ENCODE data around the gene JMJD1C.

Gene JMJD1C

GRCh38 chr10:63323701-63324494 lies 141.9 kb downstream of the JMJD1C start:
- H2AFZ ChIP-seq (ENCODE audit: low read depth, low read length, severe bottlenecking), result no peak overlapping the region
- H3K36me3 ChIP-seq (ENCODE audit: low read length), result 0 out of 2 replicates have a peak, but pooled peaks cover 2% of the 10 kb centered on the region
- H3K4me2 ChIP-seq (ENCODE audit: low read depth, low read length, poor library complexity, severe bottlenecking), result no peak overlapping the region
- H3K79me2 ChIP-seq (ENCODE audit: insufficient read depth, low read length), result no peaks in the 10 kb centered on the region
- H3K9ac ChIP-seq (ENCODE audit: low read length), result no peak overlapping the region
- H3K9me3 ChIP-seq (ENCODE audit: insufficient read depth, low read length), result no peaks in the 10 kb centered on the region
- 0 out of 2 replicates have a peak, but pooled peaks cover 4% of the 10 kb centered on the region for H4K20me1 ChIP-seq (ENCODE audit: low read depth, low read length)
- no peaks in the 10 kb centered on the region for H3K27me3 ChIP-seq (ENCODE audit: low read length)
- no peak overlapping the region for H3K27ac ChIP-seq (ENCODE audit: low read depth, low read length)
- no peaks in the 10 kb centered on the region for H3K9me2 ChIP-seq (replicated peaks; ENCODE audit: insufficient read depth, low read length)
- H3K4me3 ChIP-seq (ENCODE audit: insufficient read depth, low read length, poor library complexity, severe bottlenecking), result no peak overlapping the region
- no peak for TF ChIP-seq CTCF (IDR thresholded peaks at IDR 0.05; ENCODE audit: insufficient read depth, low read length, poor library complexity, severe bottlenecking)
- TF ChIP-seq EZH2phosphoT487 (conservative IDR thresholded peaks at IDR 0.05; ENCODE audit: low read length), result no peak
- no peaks in the 10 kb centered on the region for H3F3A ChIP-seq (ENCODE audit: insufficient read depth)

DNA sequence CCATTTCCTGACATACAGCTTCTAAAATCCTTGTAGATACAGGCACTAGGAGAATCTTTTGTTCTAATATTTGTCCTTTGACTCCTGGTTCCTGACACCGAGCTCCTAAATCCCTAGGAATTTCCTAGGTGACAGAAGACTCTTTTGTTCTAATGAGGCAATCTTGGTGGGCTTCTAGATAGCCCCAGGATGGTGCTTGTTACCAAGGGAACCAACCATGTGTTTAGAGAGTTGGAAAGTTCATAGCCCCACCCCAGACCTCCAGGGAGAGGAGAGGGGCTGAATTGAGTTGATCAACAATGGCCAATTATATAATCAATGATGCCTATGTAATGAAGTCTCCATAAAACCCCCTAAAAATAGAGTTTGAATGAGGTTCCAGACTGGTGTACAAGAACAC lies 145.1 kb downstream of the JMJD1C start:
- H3K9me2 ChIP-seq (replicated peaks; ENCODE audit: insufficient read depth, low read length), result no peaks in the 10 kb centered on the region
- no peak overlapping the region for H3K4me3 ChIP-seq (ENCODE audit: insufficient read depth, low read length, poor library complexity, severe bottlenecking)
- no peak overlapping the region for H2AFZ ChIP-seq (ENCODE audit: low read depth, low read length, severe bottlenecking)
- H3K79me2 ChIP-seq (ENCODE audit: insufficient read depth, low read length), result no peaks in the 10 kb centered on the region
- no peak overlapping the region for H3K9ac ChIP-seq (ENCODE audit: low read length)
- no peak overlapping the region for H3K4me2 ChIP-seq (ENCODE audit: low read depth, low read length, poor library complexity, severe bottlenecking)
- H3K9me3 ChIP-seq (ENCODE audit: insufficient read depth, low read length), result no peaks in the 10 kb centered on the region
- no peaks in the 10 kb centered on the region for H3F3A ChIP-seq (ENCODE audit: insufficient read depth)
- H3K27me3 ChIP-seq (ENCODE audit: low read length), result no peaks in the 10 kb centered on the region
- no peak overlapping the region for H3K27ac ChIP-seq (ENCODE audit: low read depth, low read length)
- H3K36me3 ChIP-seq (ENCODE audit: low read length), result 0 out of 2 replicates have a peak, but pooled peaks cover 2% of the 10 kb centered on the region
- H4K20me1 ChIP-seq (ENCODE audit: low read depth, low read length), result no peaks in the 10 kb centered on the region
- TF ChIP-seq CTCF (IDR thresholded peaks at IDR 0.05; ENCODE audit: insufficient read depth, low read length, poor library complexity, severe bottlenecking) (no peak), EZH2phosphoT487 (conservative IDR thresholded peaks at IDR 0.05; ENCODE audit: low read length) (no peak)

DNA sequence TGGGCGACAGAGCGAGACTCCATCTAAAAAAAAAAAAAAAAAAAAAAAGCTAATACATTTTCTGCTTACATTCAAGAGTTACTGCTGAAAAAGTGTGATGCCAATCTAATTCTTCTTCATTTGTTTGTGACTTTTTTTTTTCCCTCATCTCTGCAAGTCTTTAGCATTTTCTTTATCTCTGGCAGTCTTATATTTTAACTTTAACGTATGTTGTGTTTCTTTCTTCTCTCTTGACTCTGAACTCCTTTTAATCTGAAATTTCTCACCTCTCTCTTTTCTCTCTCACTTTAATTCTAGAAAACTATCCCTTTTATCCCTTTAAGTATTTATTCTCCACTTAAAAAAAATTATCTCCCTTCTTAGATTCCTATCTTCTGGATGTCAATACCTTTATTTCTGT lies 146.5 kb downstream of the JMJD1C start:
- no peak overlapping the region for H3K4me2 ChIP-seq (ENCODE audit: low read depth, low read length, poor library complexity, severe bottlenecking)
- H3K9ac ChIP-seq (ENCODE audit: low read length), result no peak overlapping the region
- H3K4me3 ChIP-seq (ENCODE audit: insufficient read depth, low read length, poor library complexity, severe bottlenecking), result no peak overlapping the region
- TF ChIP-seq EZH2phosphoT487 (conservative IDR thresholded peaks at IDR 0.05; ENCODE audit: low read length) (no peak), CTCF (IDR thresholded peaks at IDR 0.05; ENCODE audit: insufficient read depth, low read length, poor library complexity, severe bottlenecking) (no peak)
- no peaks in the 10 kb centered on the region for H3K27me3 ChIP-seq (ENCODE audit: low read length)
- H3F3A ChIP-seq (ENCODE audit: insufficient read depth), result no peaks in the 10 kb centered on the region
- no peaks in the 10 kb centered on the region for H3K9me2 ChIP-seq (replicated peaks; ENCODE audit: insufficient read depth, low read length)
- H3K9me3 ChIP-seq (ENCODE audit: insufficient read depth, low read length), result no peaks in the 10 kb centered on the region
- H3K27ac ChIP-seq (ENCODE audit: low read depth, low read length), result no peak overlapping the region
- H4K20me1 ChIP-seq (ENCODE audit: low read depth, low read length), result no peaks in the 10 kb centered on the region
- 0 out of 2 replicates have a peak, but pooled peaks cover 2% of the 10 kb centered on the region for H3K36me3 ChIP-seq (ENCODE audit: low read length)
- no peak overlapping the region for H2AFZ ChIP-seq (ENCODE audit: low read depth, low read length, severe bottlenecking)
- H3K79me2 ChIP-seq (ENCODE audit: insufficient read depth, low read length), result no peaks in the 10 kb centered on the region

Data from SU-DHL-6 (cell line).